HG03439 (cell line): ENCODE results near the gene CTSC.
"Not testable (repeated sequence)": the region's sequence is repeated elsewhere in the genome, so short reads cannot be mapped to it uniquely, and the experiment has no call there.

ENCODE experiments used
- ATAC-seq: cut with Tn5 transposase; IDR thresholded peaks from one replicate; pipeline ENCODE4 v1.9.1; 2021; ENCODE audit warnings: mild to moderate bottlenecking, moderate library complexity; ENCODE audit not compliant: unreplicated experiment

CTSC gene

GRCh38 chr11:88284336-88285050, 53.0 kb downstream of the CTSC start:
- no peak for ATAC-seq

- ATAC-seq = no peak
Observed at GRCh38 chr11:88282747-88283515, 54.6 kb downstream of the CTSC start.

GRCh38 chr11:88281317-88281712, 56.2 kb downstream of the CTSC start:
- ATAC-seq = no peak

- no peak for ATAC-seq
Observed at GRCh38 chr11:88280673-88281316, 56.7 kb downstream of the CTSC start.

- no peak for ATAC-seq
Observed at GRCh38 chr11:88277349-88277915, 60.1 kb downstream of the CTSC start.

GRCh38 chr11:88275636-88276035, 61.9 kb downstream of the CTSC start:
- ATAC-seq = no peak

GRCh38 chr11:88266919-88267318, 70.6 kb downstream of the CTSC start:
- ATAC-seq = no peak

GRCh38 chr11:88266157-88266556, 71.4 kb downstream of the CTSC start:
- no peak for ATAC-seq

GRCh38 chr11:88259431-88259830, 78.1 kb downstream of the CTSC start:
- ATAC-seq = no peak

- no peak for ATAC-seq
Observed at GRCh38 chr11:88252208-88252607, 85.3 kb downstream of the CTSC start.

- ATAC-seq = no peak
Observed at GRCh38 chr11:88250566-88251242, 86.8 kb downstream of the CTSC start.

- no peak for ATAC-seq
Observed at GRCh38 chr11:88249706-88250105, 87.8 kb downstream of the CTSC start.

- no peak for ATAC-seq
Observed at GRCh38 chr11:88246696-88247095, 90.8 kb downstream of the CTSC start.

- not testable (repeated sequence) for ATAC-seq
Observed at GRCh38 chr11:88245576-88245975, 92.0 kb downstream of the CTSC start.
